Left lung (tissue), 10 donors: ENCODE measurements around the gene DKK1. TPM values are rescaled to one million over a fixed set of nuclear protein-coding genes. Genes with fewer than 3 reads are reported as not detected.

ENCODE experiments used
- ATAC-seq: fragments of 200-7000 bp; cut with Tn5 transposase; one replicate; pipeline ENCODE4 v1.9.1; 2020; ENCODE audit warnings: moderate library complexity
- DNase-seq, 4 donors: peaks; one replicate each; pipeline ENCODE4 v3.0.0-alpha.2; 2013 to 2020
- H3K27ac ChIP-seq, 2 donors: fragments of 200-600 bp; sonication (generic) in 1 of 2; one replicate each; pipeline versions ENCODE4 v1.5.0 to v1.8.0; 2020 to 2021
- H3K27me3 ChIP-seq, 2 donors: fragments of 200-600 bp; sonication (generic) in 1 of 2; one replicate each; pipeline versions ENCODE4 v1.5.0 to v1.8.0; 2020 to 2021
- H3K36me3 ChIP-seq, 2 donors: fragments of 200-600 bp; sonication (generic) in 1 of 2; one replicate each; pipeline versions ENCODE4 v1.5.0 to v1.8.0; 2020 to 2021
- H3K4me1 ChIP-seq, 2 donors: fragments of 200-600 bp; one replicate each; pipeline ENCODE4 v1.8.0; 2021
- H3K4me3 ChIP-seq, 2 donors: fragments of 200-600 bp; sonication (generic) in 1 of 2; one replicate each; pipeline versions ENCODE4 v1.5.0 to v1.8.0; 2020 to 2021; ENCODE audit warnings: mild to moderate bottlenecking in 1 of 2
- H3K9me3 ChIP-seq, 2 donors: fragments of 200-600 bp; sonication (generic) in 1 of 2; one replicate each; pipeline versions ENCODE4 v1.5.0 to v1.8.0; 2020 to 2021
- intact Hi-C, 2 donors: fragments of 100-400 bp; cut with DNase I; formaldehyde crosslinking; loops; one replicate each; pipeline versions ENCODE4 v1.11.2 to v1.14.2; 2022
- polyA plus RNA-seq, 6 donors: library from polyadenylated mRNA; unstranded; fragments of 120-200 nt; gene quantifications; one replicate each; pipeline ENCODE4 v1.2.1, GENCODE V29; 2013; ENCODE audit not compliant: insufficient read length in 6 of 6
- total RNA-seq, 2 donors: library from RNA; stranded (reverse); fragmentation: NEBNext Ultra II Directional; extraction: Animal tissue kit (Norgen Biotek cat#: 25700); gene quantifications; one replicate each; pipeline ENCODE4 v1.2.1, GENCODE V29; 2021
- TF ChIP-seq, protein P1 (sequence below), 2 donors: fragments of 200-600 bp; sonication (generic) in 1 of 2; IDR thresholded peaks; one replicate each; pipeline versions ENCODE4 v1.5.0 to v1.8.0; 2021; ENCODE audit warnings: antibody characterized with exemption in 2 of 2
- donor health status: DM: no; HTN: yes; CAD: no.
- donor health status: DM: no; HTN: no; CAD: no.

DKK1 gene
- total and polyA plus RNA-seq, 8 donors = 2.7 to 36.0 (median 4.7) TPM

- ATAC-seq (peak; percentile 54), DNase-seq (no peak)
- H3K27ac ChIP-seq = no peak overlapping the region
- intact Hi-C loops = no loop called here
- TF ChIP-seq, protein P1, sequence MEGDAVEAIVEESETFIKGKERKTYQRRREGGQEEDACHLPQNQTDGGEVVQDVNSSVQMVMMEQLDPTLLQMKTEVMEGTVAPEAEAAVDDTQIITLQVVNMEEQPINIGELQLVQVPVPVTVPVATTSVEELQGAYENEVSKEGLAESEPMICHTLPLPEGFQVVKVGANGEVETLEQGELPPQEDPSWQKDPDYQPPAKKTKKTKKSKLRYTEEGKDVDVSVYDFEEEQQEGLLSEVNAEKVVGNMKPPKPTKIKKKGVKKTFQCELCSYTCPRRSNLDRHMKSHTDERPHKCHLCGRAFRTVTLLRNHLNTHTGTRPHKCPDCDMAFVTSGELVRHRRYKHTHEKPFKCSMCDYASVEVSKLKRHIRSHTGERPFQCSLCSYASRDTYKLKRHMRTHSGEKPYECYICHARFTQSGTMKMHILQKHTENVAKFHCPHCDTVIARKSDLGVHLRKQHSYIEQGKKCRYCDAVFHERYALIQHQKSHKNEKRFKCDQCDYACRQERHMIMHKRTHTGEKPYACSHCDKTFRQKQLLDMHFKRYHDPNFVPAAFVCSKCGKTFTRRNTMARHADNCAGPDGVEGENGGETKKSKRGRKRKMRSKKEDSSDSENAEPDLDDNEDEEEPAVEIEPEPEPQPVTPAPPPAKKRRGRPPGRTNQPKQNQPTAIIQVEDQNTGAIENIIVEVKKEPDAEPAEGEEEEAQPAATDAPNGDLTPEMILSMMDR (IDR thresholded peaks at IDR 0.05) = no peak
- H3K4me1 ChIP-seq = no peaks in the 10 kb centered on the region
- no peaks in the 10 kb centered on the region for H3K9me3 ChIP-seq
- no peak overlapping the region for H3K4me3 ChIP-seq
- H3K27me3 ChIP-seq = no peaks in the 10 kb centered on the region
- H3K36me3 ChIP-seq = no peaks in the 10 kb centered on the region
Measured at GRCh38 chr10:52283174-52283573, 30.9 kb upstream of the DKK1 start.

- intact Hi-C loops = no loop called here
- DNase-seq (no peak), ATAC-seq (no peak)
- Histone ChIP-seq H3K27ac (no peak overlapping the region), H3K36me3 (no peaks in the 10 kb centered on the region), H3K4me3 (no peak overlapping the region), H3K27me3 (no peaks in the 10 kb centered on the region), H3K4me1 (no peaks in the 10 kb centered on the region), H3K9me3 (no peaks in the 10 kb centered on the region)
- TF ChIP-seq, protein P1 (IDR thresholded peaks at IDR 0.05) = no peak
Measured at GRCh38 chr10:52284416-52285013, 29.6 kb upstream of the DKK1 start.

DNA sequence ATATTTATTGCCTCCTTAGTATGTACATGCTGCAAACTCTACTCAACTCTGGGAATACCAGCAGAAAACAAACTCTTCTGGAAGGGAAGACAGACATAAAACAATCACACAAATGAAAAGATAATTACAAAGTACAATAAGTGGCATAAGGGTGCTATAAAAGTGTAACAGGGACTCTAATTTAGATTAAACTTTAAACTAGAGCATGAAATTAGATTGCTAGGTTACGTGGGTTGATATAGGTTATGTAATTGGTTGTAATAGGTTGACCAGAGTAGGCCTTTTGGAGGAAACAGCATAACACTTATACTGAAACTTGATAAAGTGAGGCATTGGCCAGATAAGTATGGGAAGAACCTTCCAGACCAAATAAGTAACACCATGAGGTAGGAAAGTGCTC is 26.2 kb upstream of the DKK1 start:
- DNase-seq (no peak), ATAC-seq (no peak)
- H3K4me3 ChIP-seq = no peak overlapping the region
- H3K4me1 ChIP-seq = no peaks in the 10 kb centered on the region
- TF ChIP-seq, protein P1 (IDR thresholded peaks at IDR 0.05) = no peak
- intact Hi-C loops = no loop called here
- no peaks in the 10 kb centered on the region for H3K9me3 ChIP-seq
- H3K27me3 ChIP-seq = no peaks in the 10 kb centered on the region
- no peaks in the 10 kb centered on the region for H3K36me3 ChIP-seq
- no peak overlapping the region for H3K27ac ChIP-seq

GRCh38 chr10:52297747-52298146 is 16.3 kb upstream of the DKK1 start:
- no peak for DNase-seq
- Histone ChIP-seq H3K4me3 (no peak overlapping the region), H3K36me3 (no peaks in the 10 kb centered on the region), H3K27ac (no peak overlapping the region), H3K27me3 (no peaks in the 10 kb centered on the region), H3K9me3 (peaks cover 0 to 3% of the 10 kb centered on the region in 2 donors), H3K4me1 (no peaks in the 10 kb centered on the region)
- intact Hi-C loops = no loop called here
- TF ChIP-seq, protein P1 (IDR thresholded peaks at IDR 0.05) = no peak
- no peak for ATAC-seq

DNA sequence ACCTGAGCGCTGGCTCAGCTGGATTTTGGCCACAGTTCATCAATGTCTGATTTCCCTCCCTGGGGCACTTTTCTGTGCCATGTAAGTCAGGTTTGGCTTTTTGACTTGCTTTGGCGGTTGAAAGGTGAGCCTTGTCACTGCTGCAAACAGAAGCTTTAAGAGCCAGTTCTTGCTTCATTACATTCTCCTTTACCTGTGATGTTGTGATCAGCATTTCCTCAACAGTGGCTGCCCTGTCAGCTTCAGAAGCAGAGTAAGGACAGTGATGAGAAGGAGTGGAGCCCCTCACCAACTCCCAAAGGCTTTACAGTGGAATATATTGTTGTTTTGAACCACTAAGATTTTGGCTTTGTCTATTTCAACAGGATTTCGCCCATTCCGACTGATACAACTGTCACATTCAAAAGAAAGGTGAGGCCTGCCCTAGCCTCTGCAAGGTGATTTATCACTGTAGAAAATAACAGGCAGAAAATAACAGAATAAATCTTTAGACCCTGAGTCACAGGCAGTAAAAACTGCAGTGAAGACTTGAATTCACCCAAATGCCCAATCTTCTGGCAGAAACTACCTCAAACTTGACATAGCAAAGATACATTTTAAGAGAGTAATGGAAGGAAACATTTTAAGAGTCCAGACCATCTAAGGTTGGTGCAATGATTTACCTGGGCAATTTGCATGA is 13.3 kb upstream of the DKK1 start:
- Histone ChIP-seq H3K27ac (no peak overlapping the region), H3K4me1 (no peaks in the 10 kb centered on the region), H3K4me3 (no peak overlapping the region), H3K9me3 (peaks cover 0 to 3% of the 10 kb centered on the region in 2 donors), H3K27me3 (no peaks in the 10 kb centered on the region), H3K36me3 (no peaks in the 10 kb centered on the region)
- TF ChIP-seq, protein P1 (IDR thresholded peaks at IDR 0.05) = no peak
- intact Hi-C loops = no loop called here
- DNase-seq (no peak), ATAC-seq (no peak)
